HG02870 (cell line): Measurements from ENCODE around the gene AK5.
"Not testable (repeated sequence)": the region's sequence is repeated elsewhere in the genome, so short reads cannot be mapped to it uniquely, and the experiment has no call there.

ENCODE experiments used
- ATAC-seq: cut with Tn5 transposase; IDR thresholded peaks from one replicate; pipeline ENCODE4 v1.9.1; 2021; ENCODE audit warnings: mild to moderate bottlenecking, moderate library complexity; ENCODE audit not compliant: unreplicated experiment

Gene AK5

DNA sequence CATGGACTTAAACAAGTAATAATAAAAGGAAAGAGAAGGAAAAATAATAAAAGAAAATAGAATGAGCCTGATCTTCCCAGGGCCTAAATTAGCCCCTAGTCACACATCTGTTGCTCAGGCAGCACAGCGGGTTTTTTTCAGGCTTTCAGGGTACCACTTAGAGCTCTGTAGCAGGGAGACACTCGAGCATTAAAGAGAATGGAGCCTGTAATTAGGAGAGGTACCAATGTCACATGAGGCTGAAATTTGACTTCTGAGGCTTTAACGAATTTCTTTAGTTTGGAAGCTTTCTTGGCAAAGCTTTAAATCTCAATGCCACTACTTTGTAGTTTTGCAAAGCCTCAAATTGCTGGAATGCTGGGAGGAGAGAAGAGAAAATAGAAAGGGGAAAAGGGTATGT lies 116.3 kb downstream of the AK5 start:
- ATAC-seq = no peak

DNA sequence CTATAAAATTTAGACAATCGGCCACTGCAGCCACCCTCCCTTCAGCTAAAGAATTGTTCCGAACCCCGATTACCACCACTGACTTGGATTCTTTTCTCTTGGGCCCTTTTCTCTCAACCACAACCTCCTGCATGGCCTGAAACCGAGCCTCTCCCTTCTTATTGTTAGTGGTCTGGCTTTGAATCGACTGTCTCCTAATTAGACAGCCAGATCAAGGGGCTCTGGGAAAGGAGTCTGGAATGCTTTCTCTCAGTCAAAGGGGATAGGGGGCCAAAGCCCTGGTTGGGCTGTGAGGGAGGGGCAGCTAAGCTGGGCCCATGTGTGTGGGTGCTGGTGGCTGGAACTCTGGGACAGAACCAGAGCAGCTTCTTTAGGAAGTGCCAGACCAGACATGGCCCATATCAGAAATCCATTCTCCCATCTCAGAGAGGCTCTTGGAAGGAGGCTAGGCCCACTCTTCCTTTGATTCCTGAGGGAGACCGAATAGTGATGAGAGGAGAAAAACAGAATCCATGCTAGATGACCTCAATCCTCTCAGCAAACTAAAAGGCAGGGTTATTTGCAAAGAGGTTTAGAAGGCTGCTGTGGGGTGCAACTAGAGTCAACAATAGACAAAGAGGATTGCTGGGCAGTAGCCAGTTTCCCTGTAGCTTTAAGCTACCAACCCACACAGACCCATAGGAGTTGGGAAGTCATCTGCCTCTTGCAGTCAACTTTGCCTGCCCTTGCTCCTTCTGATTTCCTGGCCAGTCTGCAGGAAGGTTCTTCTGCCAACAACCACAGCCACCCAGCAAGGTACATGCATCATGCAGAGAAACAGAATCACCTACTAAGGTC lies 117.6 kb downstream of the AK5 start:
- no peak for ATAC-seq

DNA sequence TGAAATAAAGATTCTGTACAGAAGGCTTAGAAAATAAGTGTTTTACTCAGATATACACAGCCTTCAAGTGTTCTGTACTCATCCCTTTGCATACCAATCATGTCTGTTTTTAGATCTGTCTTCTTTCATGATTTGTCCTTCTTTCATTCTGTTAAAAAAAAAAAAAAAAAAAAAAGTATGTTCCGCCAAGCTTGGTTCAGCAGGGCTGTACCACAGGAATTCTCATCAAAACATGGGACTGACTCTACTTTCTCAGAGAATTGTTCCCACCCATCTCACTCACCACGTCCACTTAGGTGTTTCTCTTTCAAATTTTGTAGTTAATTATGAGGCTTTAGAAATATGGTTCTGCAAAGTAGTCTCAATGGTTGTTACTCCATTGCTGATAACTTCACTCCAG lies 119.0 kb downstream of the AK5 start:
- ATAC-seq = no peak

DNA sequence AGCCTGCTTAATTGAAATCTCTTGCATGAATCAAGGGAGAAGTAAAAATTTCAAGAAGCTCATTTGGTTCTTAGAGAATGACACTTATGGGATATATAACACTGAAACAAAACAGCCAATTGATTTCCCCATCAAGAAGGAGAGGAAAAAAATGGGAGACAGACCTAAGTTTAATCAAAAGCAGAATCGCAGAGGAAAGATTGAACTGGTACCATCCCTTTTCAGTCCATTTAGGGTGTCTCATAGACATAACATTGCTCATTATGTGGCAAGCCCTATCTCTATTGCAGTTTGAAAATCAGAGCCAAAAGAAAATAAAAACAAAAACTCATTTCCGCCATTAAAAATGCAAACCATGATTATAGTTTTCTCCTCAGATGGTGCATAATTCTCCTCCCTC lies 119.6 kb downstream of the AK5 start:
- no peak for ATAC-seq

DNA sequence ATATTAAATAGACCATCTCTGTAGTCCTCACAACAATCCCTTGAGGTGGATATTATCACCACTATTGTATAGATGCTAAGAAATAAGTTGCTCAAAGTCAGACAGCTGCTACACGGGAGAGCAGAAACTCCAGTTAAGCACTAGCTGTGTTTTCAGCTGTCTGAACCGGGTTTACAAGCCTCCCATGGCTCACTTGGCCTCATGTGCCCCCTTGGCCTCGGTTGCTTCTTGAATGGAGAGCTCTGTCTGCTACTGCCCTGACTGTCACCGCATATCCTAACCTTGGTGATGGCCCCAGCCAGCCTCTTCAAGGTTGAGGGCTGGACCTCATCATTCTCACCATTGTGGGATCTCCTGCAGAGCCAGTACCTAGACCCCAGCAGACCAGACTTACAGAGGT lies 123.4 kb downstream of the AK5 start:
- no peak for ATAC-seq

DNA sequence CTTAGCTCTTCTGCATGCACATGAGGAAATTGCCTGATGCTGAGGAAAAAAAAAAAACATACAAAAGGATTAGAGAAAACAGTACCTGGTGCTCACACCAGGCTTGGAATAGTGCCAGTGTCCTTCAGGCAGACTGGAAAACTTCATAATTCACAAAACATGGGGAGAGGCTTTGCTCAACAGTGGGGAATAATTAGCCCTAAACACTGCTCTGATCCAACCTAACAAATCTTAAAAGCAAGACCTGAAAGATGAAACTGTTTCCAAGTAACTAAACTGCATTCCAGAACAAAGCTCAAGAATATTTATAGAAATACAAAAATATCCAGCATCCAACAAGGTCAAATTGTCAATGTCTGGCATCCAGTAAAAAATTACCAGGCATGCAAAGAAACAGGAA lies 124.8 kb downstream of the AK5 start:
- no peak for ATAC-seq

DNA sequence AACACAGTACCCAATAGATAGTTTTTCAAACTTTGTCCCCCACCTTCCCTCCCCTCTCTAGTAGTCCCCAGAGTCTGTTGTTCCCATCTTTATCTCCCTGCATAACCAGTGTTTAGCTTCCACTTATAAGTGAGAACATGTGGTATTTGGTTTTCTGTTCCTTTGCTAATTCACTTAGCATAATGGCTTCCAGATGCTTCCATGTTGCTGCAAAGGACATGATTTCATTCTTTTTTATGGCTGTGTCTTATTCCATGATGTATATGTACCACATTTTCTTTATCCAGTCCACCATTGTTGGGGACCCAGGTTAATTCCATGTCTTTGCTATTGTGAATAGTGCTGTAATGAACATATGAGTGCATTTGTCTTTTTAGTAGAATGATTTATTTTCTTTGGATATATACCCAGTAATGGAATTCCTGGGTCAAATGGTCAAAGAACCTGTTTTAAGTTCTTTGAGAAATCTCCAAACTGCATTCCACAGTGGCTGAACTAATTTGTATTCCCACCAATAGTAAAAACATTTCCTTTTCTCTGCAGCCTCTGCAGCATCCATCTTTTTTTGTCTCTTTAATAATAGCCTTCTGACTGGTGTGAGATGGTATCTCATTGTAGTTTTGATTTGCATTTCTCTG lies 126.0 kb downstream of the AK5 start:
- no peak for ATAC-seq

DNA sequence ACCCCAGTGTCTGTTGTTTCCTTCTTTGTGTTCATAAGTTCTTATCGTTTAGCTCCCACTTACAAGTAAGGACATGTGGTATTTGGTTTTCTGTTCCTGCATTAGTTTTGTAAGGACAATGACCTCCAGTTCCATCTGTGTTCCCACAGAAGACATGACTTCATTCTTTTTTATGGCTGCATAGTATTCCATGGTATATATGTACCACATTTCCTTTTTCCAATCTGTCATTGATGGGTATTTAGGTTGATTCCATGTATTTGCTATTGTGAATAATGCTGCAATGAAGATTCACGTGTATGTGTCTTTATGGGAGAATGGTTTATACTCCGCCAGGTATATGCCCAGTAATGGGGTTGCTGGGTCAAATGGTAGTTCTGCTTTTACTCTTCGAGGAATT lies 127.1 kb downstream of the AK5 start:
- not testable (repeated sequence) for ATAC-seq

DNA sequence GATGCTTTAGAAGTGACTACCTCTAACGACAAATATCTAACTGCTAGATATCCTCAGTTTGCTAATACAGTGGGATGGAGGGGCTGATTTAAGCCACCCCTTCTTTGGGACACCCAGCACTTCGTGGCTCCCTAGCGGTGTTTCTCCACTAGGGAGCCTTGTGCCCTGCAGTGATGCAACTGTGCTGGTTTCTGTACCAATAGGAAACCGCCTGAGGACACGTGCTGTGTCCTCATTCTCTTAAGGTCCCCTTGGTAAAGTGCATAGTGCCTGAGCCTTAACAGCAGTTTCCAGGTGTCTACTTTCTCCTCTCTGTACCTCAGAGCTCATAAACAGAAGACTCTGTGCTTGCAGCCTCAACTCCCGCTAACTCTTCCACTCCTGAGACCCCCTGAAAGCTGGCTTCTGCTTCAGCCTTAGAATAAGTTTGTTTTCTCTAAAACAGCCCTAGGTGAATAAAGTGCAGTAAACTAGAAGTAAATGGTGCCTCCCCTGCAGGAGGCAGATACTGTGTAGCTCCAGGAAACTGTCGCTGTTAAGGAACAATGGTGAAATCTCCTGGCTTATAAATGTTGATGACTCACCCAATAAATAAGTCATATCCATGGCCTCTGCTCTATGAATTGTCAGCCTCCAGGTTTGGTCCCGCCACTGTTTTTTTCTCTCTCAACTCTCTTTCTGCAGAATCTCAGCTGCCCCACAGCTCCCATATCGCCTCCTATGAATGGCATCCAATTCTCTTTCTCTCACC lies 130.4 kb downstream of the AK5 start:
- ATAC-seq = no peak

DNA sequence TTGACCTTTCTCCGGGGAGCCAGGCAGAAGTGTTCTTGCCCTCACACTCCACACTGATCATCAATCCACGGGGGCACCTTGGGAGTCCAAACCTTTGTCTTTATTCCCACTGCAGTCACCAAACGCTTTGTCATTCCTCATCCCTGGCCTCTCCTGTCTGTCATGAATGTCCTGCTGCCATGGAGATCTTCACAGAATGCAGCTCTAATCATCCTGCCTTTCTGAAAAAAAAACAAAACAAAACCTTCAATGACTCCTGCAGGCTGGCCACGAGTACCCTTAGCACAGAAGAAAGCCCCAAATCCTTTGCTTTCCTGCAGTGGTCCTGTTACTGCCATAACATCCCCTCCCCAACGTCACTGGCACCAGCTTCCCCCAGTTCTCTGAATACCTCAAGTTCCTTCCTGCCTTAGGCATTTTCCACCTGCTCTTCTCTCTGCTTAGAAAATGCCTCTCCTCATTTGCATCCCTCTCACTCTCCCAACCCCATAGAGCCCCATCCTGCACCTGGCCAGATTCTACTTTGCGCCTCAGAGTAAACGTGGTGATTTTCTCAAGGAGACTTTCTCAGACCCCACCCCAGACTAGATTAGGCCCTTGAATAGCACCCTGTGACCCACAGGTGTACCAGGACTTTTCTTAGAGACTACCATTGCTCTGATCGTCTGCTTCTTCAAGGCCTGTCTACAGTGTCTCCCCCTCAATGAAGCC lies 131.2 kb downstream of the AK5 start:
- ATAC-seq = peak; percentile 46

DNA sequence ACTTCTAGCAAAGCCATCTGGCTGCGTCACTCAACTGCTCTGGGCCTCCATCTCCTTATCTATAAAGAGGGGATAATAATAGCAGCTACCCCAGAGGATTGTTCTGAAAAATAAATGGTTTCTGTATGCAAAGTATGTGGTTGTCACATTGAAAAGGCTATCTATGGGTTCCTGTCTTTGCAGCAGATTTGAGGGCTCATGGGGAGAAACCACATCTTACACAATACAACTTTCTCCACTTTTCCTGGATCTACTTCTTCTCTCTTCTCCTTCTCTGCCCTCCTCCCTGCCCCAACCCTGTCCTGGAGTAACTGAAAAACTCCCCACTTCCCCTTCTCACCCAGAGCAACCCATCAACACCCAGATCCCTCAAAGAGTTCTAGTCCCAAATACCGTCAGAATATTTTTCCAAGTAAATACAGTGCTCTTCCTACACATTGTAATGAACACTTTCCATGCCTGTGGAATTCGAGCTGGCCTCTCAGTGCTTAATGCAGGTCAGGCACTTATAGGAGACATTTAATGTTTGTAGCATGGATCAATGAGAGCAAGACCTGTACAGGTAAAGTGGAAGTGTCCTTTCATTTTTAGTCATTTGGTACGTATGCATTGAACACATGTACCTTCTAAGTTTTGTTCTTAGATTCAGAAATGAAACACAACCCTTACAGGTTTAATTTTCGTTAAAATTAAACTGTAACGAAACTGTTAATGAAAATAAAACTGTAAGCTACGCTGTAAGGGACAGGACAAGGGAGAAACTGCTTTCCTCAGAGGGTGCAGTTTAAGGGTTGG lies 131.9 kb downstream of the AK5 start:
- peak; percentile 85 for ATAC-seq

DNA sequence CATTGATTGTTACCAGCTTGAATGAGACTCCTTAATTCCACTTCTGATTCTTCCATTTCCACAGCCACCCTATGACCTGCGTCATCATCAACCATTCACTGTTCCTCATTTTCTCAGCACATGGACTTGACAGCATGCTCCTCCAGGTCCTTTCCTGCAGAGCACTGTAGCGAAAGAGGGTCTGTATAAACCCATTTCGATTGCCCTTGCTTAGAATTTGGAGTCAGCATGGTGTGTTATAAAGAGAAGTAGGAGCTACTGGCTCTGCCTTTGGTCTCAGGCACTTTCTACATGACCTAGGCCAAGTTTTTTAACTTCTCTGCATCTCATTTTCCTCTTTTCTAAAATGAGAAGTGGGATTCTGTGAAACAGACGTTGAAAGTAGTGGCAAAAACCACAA lies 133.8 kb downstream of the AK5 start:
- no peak for ATAC-seq

DNA sequence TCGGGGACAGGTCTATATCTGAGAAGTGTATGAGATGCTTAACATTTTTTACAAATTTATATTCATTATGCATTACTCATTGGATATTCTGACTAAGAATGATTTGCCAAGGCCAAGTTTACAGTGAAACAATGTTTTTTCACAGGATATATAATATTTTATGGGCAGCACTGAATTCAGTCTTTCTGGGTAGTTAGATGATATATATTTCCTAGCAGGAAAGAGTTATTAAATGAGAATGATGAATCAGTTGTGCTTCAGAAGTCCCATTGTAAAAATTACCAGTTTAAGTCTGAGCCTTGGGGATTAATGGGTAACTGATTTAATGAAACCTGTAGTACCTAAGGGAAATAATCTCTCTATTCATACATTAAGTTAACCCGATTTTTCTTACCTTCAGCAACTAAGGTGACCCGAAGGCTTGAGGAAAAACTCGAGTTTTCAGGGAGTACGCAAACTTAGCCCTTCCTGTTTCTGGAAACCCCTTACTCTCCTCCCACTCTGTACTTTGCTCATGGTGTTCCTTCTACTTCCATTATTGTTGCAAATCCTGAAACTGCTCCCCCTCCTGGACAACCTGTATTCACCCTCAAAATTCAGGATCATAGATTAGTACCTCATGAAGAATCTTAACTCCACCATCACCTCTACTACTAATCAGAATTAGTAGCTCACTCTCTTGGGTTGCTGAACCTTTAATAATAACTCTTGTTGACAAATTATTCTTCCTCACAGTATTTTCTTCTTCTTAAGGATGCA lies 135.1 kb downstream of the AK5 start:
- no peak for ATAC-seq

DNA sequence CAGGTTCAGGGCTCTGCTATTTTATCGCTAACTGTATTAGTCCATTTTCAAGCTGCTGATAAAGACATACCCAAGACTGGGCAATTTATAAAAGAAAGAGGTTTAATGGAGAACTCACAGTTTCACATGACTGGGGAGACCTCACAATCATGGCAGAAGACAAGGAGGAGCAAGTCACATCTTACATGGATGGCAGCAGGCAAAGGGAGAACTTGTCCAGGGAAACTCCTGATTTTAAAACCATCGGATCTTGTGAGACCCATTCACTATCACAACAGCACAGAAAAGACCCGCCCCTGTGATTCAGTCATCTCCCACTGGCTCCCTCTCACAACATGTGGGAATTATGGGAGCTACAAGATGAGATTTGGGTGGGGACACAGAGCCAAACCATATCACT lies 136.2 kb downstream of the AK5 start:
- not testable (repeated sequence) for ATAC-seq

DNA sequence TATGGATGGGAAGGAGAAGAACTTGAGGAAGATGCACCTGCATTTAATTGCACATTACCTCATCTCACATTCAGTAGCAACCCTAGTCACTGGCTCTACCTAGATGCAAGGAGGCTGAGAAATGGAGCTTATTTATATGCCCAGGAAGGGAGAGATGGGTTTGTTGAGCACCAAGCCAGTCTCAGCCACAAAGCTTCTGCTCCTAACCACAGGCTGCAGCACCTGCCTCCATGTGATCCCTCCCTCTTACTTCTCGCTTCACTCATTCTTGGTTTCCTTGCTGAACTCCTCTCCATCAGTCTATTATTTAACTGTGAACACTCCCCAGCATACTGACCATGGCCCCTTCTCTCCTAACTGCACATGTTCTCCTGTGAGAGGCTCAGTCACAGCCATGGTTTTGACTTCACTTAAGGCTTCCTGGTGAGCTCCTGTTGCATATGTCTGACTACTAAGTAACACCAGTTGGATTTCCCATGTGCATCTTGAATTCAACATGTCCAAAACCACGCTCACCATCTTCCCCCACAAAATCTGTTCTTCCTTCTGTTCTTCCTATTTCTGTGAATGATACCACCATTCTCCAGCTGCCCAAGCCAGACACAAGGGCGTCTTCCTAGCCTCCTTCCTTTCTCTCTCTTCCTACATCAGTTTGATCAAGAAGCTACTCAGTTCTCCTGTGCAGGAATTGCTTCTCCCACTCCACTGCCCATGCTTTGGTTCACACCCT lies 139.8 kb downstream of the AK5 start:
- ATAC-seq = peak; percentile 80

DNA sequence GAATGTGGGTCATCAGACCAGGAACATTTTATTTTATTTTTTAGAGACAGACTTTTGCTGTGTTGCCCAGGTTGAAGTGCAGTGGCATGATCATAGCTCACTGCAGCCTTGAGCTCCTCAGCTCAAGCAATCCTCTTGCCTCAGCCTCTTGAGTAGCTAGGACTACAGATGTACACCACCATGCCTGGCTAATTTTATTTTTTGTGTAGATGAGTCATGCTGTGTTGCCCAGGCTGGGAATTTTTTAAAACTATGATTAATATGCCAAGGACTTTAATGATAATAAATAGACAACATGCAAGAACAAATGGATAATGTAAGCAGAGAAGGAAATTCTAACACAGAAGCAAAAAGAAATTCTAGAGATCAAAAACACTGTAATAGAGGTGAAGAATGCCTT lies 142.4 kb downstream of the AK5 start:
- no peak for ATAC-seq

DNA sequence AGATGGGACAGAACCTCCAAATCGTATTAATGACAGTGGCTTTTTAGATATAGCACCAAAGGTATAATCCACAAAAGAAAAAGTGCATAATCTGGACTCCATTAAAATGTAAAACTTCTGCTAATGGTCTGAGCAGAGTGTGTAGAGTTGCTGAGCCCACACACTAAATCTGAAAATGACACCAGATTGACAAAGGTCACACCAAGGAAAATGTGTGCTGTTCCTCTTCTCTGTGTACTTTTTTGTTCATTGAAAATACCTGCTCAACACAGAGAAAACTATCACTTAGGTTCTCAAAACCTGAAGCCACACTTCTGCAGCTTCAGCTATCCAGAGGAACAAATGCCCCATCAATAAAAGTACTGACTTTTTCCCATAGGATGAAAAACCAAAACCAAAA lies 146.2 kb downstream of the AK5 start:
- ATAC-seq = no peak

DNA sequence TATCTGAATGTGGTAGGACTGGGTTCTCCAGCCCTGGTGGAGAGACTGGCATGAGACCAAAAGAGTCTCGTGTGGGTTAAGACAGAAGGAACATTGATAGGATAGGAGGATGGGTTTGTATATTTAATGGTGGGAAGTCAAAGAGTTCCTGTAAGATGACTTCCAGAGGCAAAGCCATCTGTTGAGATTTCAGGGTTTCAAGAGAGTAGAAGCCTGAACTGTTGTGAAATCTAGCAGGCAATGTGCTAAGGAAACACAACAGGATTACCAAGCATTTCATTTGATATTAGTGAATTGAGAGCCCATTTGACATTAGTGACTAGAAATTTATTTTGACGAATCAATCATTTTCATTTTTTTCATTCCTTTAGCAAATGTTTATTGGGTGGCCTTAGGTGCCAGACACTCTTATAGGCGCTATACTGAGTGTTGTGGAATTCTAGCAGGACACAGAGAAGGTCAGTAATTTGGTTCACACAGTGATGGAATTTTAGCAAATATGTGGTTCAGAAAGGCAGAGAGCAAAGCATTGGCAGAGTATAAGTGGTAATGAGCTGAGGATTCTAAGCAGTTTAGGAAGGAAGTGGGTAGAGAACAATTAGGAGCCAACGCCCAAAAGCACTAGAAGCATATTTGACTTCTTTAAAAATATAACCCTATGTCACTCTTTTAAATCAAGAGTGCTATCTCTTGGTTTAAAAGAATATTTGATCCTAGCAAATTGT lies 149.3 kb downstream of the AK5 start:
- ATAC-seq = no peak
